ENCODE measurements around the gene EEF1A2. TPM values are rescaled to one million over a fixed set of nuclear protein-coding genes. Genes with fewer than 3 reads are reported as not detected.

EEF1A2 gene
- polyA plus RNA-seq, 3 donors: 0.08 TPM; not detected in 2

GRCh38 chr20:63465380-63466249, 33.3 kb downstream of the EEF1A2 start:
- H3K27ac Mint-ChIP-seq: no peak overlapping the region
- H3K4me2 ChIP-seq (replicated peaks; ENCODE audit: extremely low read depth, low read length, poor library complexity, severe bottlenecking): no peak overlapping the region
- H4K20me1 ChIP-seq (ENCODE audit: insufficient read depth, low read length): no peaks in the 10 kb centered on the region
- H3K4me3 ChIP-seq (replicated peaks in 1 of 3; ENCODE audit: low read depth in 2 of 3, low read length in 3 of 3): no peak overlapping the region
- no peaks in the 10 kb centered on the region for H3K36me3 Mint-ChIP-seq
- TF ChIP-seq CTCF (IDR thresholded peaks at IDR 0.05): no peak
- H3K79me2 ChIP-seq (ENCODE audit: insufficient read depth, low read length): no peaks in the 10 kb centered on the region
- no peak overlapping the region for H3K4me3 Mint-ChIP-seq
- H3K4me1 Mint-ChIP-seq: no peaks in the 10 kb centered on the region
- H3K36me3 ChIP-seq (replicated peaks in 1 of 2; ENCODE audit: control insufficient read depth in 1 of 2, insufficient read depth in 2 of 2, low read length in 2 of 2): no peaks in the 10 kb centered on the region
- intact Hi-C loops (cut with micrococcal nuclease): no loop called here
- no peaks in the 10 kb centered on the region for H3K4me1 ChIP-seq (ENCODE audit: control insufficient read depth in 1 of 2, insufficient read depth in 2 of 2, low read length in 2 of 2)
- peaks cover 0 to 9% of the 10 kb centered on the region in 2 donors for H3K27me3 ChIP-seq (ENCODE audit: control insufficient read depth in 2 of 2, insufficient read depth in 2 of 2, low read length in 2 of 2)
- H3K27ac ChIP-seq (ENCODE audit: low read depth in 1 of 2, low read length in 2 of 2): no peak overlapping the region
- no peak for DNase-seq
- H2AFZ ChIP-seq (ENCODE audit: insufficient read depth, low read depth, low read length, poor library complexity, severe bottlenecking): no peak overlapping the region
- 85% methylated on average over 51 of the region's 56 CpGs for WGBS (ENCODE audit: insufficient coverage)
- peaks cover 0 to 4% (median 0%) of the 10 kb centered on the region in 7 donors for H3K9me3 Mint-ChIP-seq
- no peak overlapping the region for H3K9ac ChIP-seq (ENCODE audit: insufficient read depth, low read length, poor library complexity, severe bottlenecking)
- no peaks in the 10 kb centered on the region for H3K9me3 ChIP-seq (replicated peaks in 1 of 2; ENCODE audit: control insufficient read depth in 1 of 2, insufficient read depth in 1 of 2, low read length in 2 of 2)
- H3K27me3 Mint-ChIP-seq (ENCODE audit: low read depth in 3 of 3): peaks cover 9 to 35% (median 21%) of the 10 kb centered on the region in 3 donors

GRCh38 chr20:63464289-63464635, 34.6 kb downstream of the EEF1A2 start:
- H4K20me1 ChIP-seq (ENCODE audit: insufficient read depth, low read length): no peaks in the 10 kb centered on the region
- Mint-ChIP-seq H3K27me3 (ENCODE audit: low read depth in 3 of 3) (peaks cover 2 to 23% (median 14%) of the 10 kb centered on the region in 3 donors), H3K36me3 (no peaks in the 10 kb centered on the region), H3K4me1 (no peaks in the 10 kb centered on the region), H3K27ac (no peak overlapping the region), H3K9me3 (peaks cover 0 to 4% (median 0%) of the 10 kb centered on the region in 7 donors), H3K4me3 (no peak overlapping the region)
- no peak overlapping the region for H3K4me3 ChIP-seq (replicated peaks in 1 of 3; ENCODE audit: low read depth in 2 of 3, low read length in 3 of 3)
- no peaks in the 10 kb centered on the region for H3K9me3 ChIP-seq (replicated peaks in 1 of 2; ENCODE audit: control insufficient read depth in 1 of 2, insufficient read depth in 1 of 2, low read length in 2 of 2)
- H3K27me3 ChIP-seq (ENCODE audit: control insufficient read depth in 2 of 2, insufficient read depth in 2 of 2, low read length in 2 of 2): no peaks in the 10 kb centered on the region
- no peak overlapping the region for H2AFZ ChIP-seq (ENCODE audit: insufficient read depth, low read depth, low read length, poor library complexity, severe bottlenecking)
- WGBS (ENCODE audit: insufficient coverage): 92% methylated on average over 5 of the region's 12 CpGs
- DNase-seq: no peak
- intact Hi-C loops (cut with micrococcal nuclease): no loop called here
- no peaks in the 10 kb centered on the region for H3K4me1 ChIP-seq (ENCODE audit: control insufficient read depth in 1 of 2, insufficient read depth in 2 of 2, low read length in 2 of 2)
- H3K4me2 ChIP-seq (replicated peaks; ENCODE audit: extremely low read depth, low read length, poor library complexity, severe bottlenecking): no peak overlapping the region
- TF ChIP-seq CTCF (IDR thresholded peaks at IDR 0.05): no peak
- H3K9ac ChIP-seq (ENCODE audit: insufficient read depth, low read length, poor library complexity, severe bottlenecking): no peak overlapping the region
- no peak overlapping the region for H3K27ac ChIP-seq (ENCODE audit: low read depth in 1 of 2, low read length in 2 of 2)
- H3K36me3 ChIP-seq (replicated peaks in 1 of 2; ENCODE audit: control insufficient read depth in 1 of 2, insufficient read depth in 2 of 2, low read length in 2 of 2): no peaks in the 10 kb centered on the region
- H3K79me2 ChIP-seq (ENCODE audit: insufficient read depth, low read length): no peaks in the 10 kb centered on the region

All from CD14-positive monocyte (primary cell).